CD4-positive, CD25-positive, alpha-beta regulatory T cell (primary cell): ENCODE results near the gene TENM4. TPM values are rescaled to one million over a fixed set of nuclear protein-coding genes. Genes with fewer than 3 reads are reported as not detected.

Source experiments
- ATAC-seq, 2 donors: fragments of 150-1000 bp; cut with Tn5 transposase; one replicate each; pipeline ENCODE4 v1.10.0; 2021; ENCODE audit warnings: low read depth in 2 of 2, moderate number of reproducible peaks in 2 of 2, moderate library complexity in 1 of 2
- DNase-seq, 3 donors: peaks; one replicate each; pipeline versions ENCODE4 v3.0.0 to v3.0.0-alpha.2; 2012 to 2022; ENCODE audit warnings: mixed read lengths in 1 of 3
- H3K27ac ChIP-seq: one replicate; pipeline ENCODE4 v1.7.0; 2013; ENCODE audit warnings: mild to moderate bottlenecking, low read length; ENCODE audit not compliant: insufficient read depth, poor library complexity, severe bottlenecking
- H3K27me3 ChIP-seq: one replicate; pipeline ENCODE4 v1.7.0; 2013; ENCODE audit warnings: low read length; ENCODE audit not compliant: control insufficient read depth, insufficient read depth
- H3K36me3 ChIP-seq: one replicate; pipeline ENCODE4 v1.7.0; 2013; ENCODE audit warnings: mild to moderate bottlenecking, low read length, moderate library complexity; ENCODE audit not compliant: control insufficient read depth, insufficient read depth
- H3K4me1 ChIP-seq: 2 replicates; pipeline ENCODE4 v1.7.0; 2013; ENCODE audit warnings: mild to moderate bottlenecking, low read length; ENCODE audit not compliant: insufficient read depth, control insufficient read depth, poor library complexity, severe bottlenecking
- H3K4me3 ChIP-seq: one replicate; pipeline ENCODE4 v1.7.0; 2013; ENCODE audit warnings: low read depth, mild to moderate bottlenecking, low read length, moderate library complexity
- H3K9me3 ChIP-seq, 2 experiments: 1 replicate in 1 of 2; 2 replicates in 1 of 2; pipeline ENCODE4 v1.7.0; 2013; ENCODE audit warnings: low read length in 2 of 2, mild to moderate bottlenecking in 1 of 2, moderate library complexity in 1 of 2; ENCODE audit not compliant: control insufficient read depth in 2 of 2
- H3K27ac Mint-ChIP-seq, 3 donors: one replicate each; pipeline ENCODE4 v1.8.0; 2020 to 2022; ENCODE audit warnings: mild to moderate bottlenecking in 3 of 3, mixed read lengths in 3 of 3, moderate library complexity in 2 of 3
- H3K27me3 Mint-ChIP-seq: one replicate; pipeline ENCODE4 v1.8.0; 2022; ENCODE audit warnings: mild to moderate bottlenecking, mixed read lengths
- H3K36me3 Mint-ChIP-seq: one replicate; pipeline ENCODE4 v1.8.0; 2020; ENCODE audit warnings: mixed read lengths
- H3K4me1 Mint-ChIP-seq, 4 donors: one replicate each; pipeline ENCODE4 v1.8.0; 2020 to 2022; ENCODE audit warnings: mixed read lengths in 4 of 4, mild to moderate bottlenecking in 1 of 4
- H3K4me3 Mint-ChIP-seq, 4 donors: one replicate each; pipeline ENCODE4 v1.8.0; 2020 to 2022; ENCODE audit warnings: mild to moderate bottlenecking in 4 of 4, mixed read lengths in 4 of 4, moderate library complexity in 3 of 4
- H3K9me3 Mint-ChIP-seq, 7 donors: one replicate each; pipeline ENCODE4 v1.8.0; 2020 to 2022; ENCODE audit warnings: mixed read lengths in 7 of 7, mild to moderate bottlenecking in 3 of 7, moderate library complexity in 2 of 7
- polyA plus RNA-seq, 4 donors: library from polyadenylated mRNA; unstranded; fragments of 300-500 nt; fragmentation: Illumina TruSeq; gene quantifications; one replicate each; pipeline ENCODE4 v1.2.3, GENCODE V29; 2021
- total RNA-seq: library from RNA; stranded (reverse); gene quantifications from one replicate; pipeline ENCODE4 v1.2.3, GENCODE V29; 2022

Gene TENM4
- total and polyA plus RNA-seq, 5 donors from 2014 or later = 0.02 TPM; not detected in 4

DNA sequence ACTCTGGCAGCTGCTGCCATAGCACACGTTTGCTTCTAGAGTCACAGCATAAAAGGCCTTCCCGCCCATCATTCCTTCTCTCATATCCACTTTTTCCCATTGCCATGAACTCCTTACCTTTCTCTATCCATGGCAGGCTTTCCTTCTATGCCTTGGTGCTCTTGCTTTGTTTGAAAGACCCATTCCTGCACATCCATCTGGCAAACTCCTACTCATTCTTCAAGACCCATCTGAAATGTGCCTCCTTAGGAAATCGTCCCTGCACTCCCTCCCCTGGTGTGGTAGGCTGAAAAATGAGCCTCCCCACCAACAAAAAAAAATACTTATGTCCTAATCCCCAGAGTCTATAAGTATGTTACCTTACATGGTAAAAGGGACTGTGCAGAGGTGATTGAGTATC, 100.3 kb downstream of the TENM4 start:
- Histone ChIP-seq H3K36me3 (no peaks in the 10 kb centered on the region), H3K4me3 (no peak overlapping the region), H3K4me1 (no peaks in the 10 kb centered on the region), H3K9me3 (no peaks in the 10 kb centered on the region), H3K27me3 (no peaks in the 10 kb centered on the region), H3K27ac (no peak overlapping the region)
- ATAC-seq = no peak
- peaks cover 4% of the 10 kb centered on the region for H3K27me3 Mint-ChIP-seq
- DNase-seq = no peak
- H3K4me1 Mint-ChIP-seq = peaks cover 0 to 4% (median 0%) of the 10 kb centered on the region in 4 donors
- no peak overlapping the region for H3K27ac Mint-ChIP-seq
- H3K4me3 Mint-ChIP-seq = no peak overlapping the region
- H3K9me3 Mint-ChIP-seq = peaks cover 0 to 4% (median 3%) of the 10 kb centered on the region in 7 donors
- no peaks in the 10 kb centered on the region for H3K36me3 Mint-ChIP-seq

DNA sequence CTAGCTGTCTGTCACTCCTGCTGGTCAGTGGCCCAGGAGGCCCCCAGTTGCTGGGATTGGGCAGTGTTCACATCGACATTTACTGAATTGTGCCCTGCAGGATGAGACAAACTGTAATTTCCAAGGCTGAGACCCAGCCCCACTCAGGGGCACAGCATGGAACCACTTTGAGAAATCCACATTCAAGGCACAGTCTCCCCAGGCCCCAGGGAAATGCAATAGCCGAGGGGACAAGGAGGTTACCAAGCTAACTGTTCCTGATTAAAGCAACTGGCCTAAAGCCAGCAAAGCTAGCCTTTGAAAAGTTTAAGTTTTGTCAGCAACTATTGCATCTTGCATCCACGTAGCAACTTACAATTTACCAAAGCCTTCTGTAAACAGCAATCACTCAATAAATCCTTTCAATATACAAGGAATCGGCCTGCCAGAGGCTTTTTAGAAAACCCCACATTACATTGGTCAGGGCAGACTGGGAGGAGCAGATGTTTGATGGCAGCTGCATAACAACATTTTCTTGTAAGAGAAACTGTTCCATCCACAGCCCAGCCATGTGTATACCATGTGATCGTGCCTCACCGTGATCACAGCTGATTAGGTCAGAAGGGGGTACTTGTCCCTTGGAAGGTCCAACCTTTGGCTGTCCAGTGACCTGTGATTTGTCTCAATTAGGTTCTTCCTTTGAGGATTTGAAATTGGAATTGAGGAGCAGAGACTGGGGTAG, 103.9 kb downstream of the TENM4 start:
- ATAC-seq = no peak

DNA sequence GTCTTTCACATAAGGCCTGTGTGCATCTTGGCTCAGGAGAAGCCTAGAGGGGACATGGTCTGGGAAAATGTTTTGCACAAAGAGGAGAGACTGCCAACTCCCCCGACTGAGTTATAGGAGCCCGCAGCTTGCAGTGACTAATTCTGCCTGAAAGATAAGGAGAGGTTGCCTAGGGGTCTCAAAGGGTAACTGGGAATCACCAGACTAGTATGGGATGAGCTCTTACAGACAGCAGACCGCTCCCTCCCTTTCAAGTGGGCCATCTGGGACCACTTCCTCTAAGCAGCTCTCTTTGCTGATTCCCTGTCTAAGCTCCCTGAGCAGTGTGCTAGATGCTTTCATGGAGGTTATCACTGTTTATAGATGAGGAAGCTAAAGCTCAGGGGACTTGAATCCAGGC, 105.1 kb downstream of the TENM4 start:
- peaks cover 0 to 5% (median 0%) of the 10 kb centered on the region in 7 donors for H3K9me3 Mint-ChIP-seq
- H3K36me3 ChIP-seq = no peaks in the 10 kb centered on the region
- ATAC-seq (no peak), DNase-seq (no peak)
- H3K27ac Mint-ChIP-seq = no peak overlapping the region
- no peaks in the 10 kb centered on the region for H3K9me3 ChIP-seq
- no peaks in the 10 kb centered on the region for H3K4me1 ChIP-seq
- no peak overlapping the region for H3K4me3 ChIP-seq
- H3K27me3 ChIP-seq = no peaks in the 10 kb centered on the region
- H3K27me3 Mint-ChIP-seq = no peaks in the 10 kb centered on the region
- no peaks in the 10 kb centered on the region for H3K4me1 Mint-ChIP-seq
- no peak overlapping the region for H3K4me3 Mint-ChIP-seq
- no peaks in the 10 kb centered on the region for H3K36me3 Mint-ChIP-seq
- H3K27ac ChIP-seq = no peak overlapping the region

More for the DNA sequence above, 103.9 kb downstream of the TENM4 start:
- no peak overlapping the region for H3K27ac ChIP-seq
- H3K9me3 ChIP-seq = no peaks in the 10 kb centered on the region
- H3K36me3 Mint-ChIP-seq = no peaks in the 10 kb centered on the region
- DNase-seq = no peak
- no peaks in the 10 kb centered on the region for H3K27me3 Mint-ChIP-seq
- peaks cover 0 to 5% (median 0%) of the 10 kb centered on the region in 7 donors for H3K9me3 Mint-ChIP-seq
- H3K4me3 Mint-ChIP-seq = no peak overlapping the region
- H3K4me1 Mint-ChIP-seq = peaks cover 0 to 2% (median 0%) of the 10 kb centered on the region in 4 donors
- H3K36me3 ChIP-seq = no peaks in the 10 kb centered on the region
- no peaks in the 10 kb centered on the region for H3K27me3 ChIP-seq
- no peak overlapping the region for H3K4me3 ChIP-seq
- H3K4me1 ChIP-seq = no peaks in the 10 kb centered on the region
- H3K27ac Mint-ChIP-seq = no peak overlapping the region

DNA sequence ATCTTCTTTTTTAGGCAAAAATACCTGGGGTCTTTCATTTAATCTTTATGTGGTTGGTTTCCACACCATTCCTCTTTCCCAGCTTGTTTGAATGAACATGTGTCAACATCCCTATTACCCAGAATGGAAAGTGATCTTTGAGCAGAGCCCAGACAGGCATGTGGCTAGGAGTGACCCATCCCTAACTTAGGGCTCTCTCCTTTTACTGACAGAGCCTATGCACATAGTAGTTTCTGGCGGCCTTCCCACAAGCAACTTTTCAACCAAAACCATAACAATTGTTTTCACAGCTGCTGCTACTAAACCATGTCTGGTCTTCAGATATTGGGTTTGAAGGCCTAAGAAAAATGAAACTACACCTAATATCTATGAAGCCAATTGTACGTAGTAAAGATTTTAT, 107.5 kb downstream of the TENM4 start:
- H3K27ac Mint-ChIP-seq = no peak overlapping the region
- no peaks in the 10 kb centered on the region for H3K27me3 Mint-ChIP-seq
- H3K9me3 Mint-ChIP-seq = peaks cover 0 to 5% (median 0%) of the 10 kb centered on the region in 7 donors
- Histone ChIP-seq H3K27ac (no peak overlapping the region), H3K4me3 (no peak overlapping the region), H3K36me3 (no peaks in the 10 kb centered on the region), H3K27me3 (no peaks in the 10 kb centered on the region), H3K9me3 (no peaks in the 10 kb centered on the region), H3K4me1 (no peaks in the 10 kb centered on the region)
- ATAC-seq (no peak), DNase-seq (no peak)
- no peaks in the 10 kb centered on the region for H3K4me1 Mint-ChIP-seq
- no peak overlapping the region for H3K4me3 Mint-ChIP-seq
- H3K36me3 Mint-ChIP-seq = no peaks in the 10 kb centered on the region

DNA sequence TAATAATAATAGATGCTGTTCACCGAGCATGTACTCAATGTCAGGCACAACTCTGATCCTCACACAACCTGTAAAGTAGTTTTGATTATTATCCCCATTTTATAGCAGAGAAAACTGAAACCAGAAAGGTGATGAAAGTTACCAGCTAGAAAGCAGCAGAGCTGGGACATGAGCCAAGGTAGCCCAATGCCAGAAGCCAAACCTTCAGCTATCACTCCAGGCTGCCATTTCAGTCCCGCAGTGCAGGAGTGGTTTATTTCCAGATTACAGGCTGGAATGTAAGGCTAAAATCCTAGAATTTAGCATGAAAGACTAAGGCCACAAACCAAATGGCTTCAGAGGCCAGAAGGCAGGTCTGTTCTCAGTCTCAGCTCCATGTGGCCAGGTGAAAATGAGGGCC, 108.8 kb downstream of the TENM4 start:
- DNase-seq (no peak), ATAC-seq (no peak)
- no peak overlapping the region for H3K4me3 ChIP-seq
- H3K36me3 Mint-ChIP-seq = no peaks in the 10 kb centered on the region
- no peaks in the 10 kb centered on the region for H3K4me1 ChIP-seq
- no peaks in the 10 kb centered on the region for H3K4me1 Mint-ChIP-seq
- H3K27ac Mint-ChIP-seq = no peak overlapping the region
- H3K9me3 ChIP-seq = no peaks in the 10 kb centered on the region
- no peaks in the 10 kb centered on the region for H3K36me3 ChIP-seq
- H3K27me3 Mint-ChIP-seq = no peaks in the 10 kb centered on the region
- H3K27me3 ChIP-seq = no peaks in the 10 kb centered on the region
- no peak overlapping the region for H3K27ac ChIP-seq
- no peak overlapping the region for H3K4me3 Mint-ChIP-seq
- H3K9me3 Mint-ChIP-seq = peaks cover 0 to 5% (median 0%) of the 10 kb centered on the region in 7 donors

DNA sequence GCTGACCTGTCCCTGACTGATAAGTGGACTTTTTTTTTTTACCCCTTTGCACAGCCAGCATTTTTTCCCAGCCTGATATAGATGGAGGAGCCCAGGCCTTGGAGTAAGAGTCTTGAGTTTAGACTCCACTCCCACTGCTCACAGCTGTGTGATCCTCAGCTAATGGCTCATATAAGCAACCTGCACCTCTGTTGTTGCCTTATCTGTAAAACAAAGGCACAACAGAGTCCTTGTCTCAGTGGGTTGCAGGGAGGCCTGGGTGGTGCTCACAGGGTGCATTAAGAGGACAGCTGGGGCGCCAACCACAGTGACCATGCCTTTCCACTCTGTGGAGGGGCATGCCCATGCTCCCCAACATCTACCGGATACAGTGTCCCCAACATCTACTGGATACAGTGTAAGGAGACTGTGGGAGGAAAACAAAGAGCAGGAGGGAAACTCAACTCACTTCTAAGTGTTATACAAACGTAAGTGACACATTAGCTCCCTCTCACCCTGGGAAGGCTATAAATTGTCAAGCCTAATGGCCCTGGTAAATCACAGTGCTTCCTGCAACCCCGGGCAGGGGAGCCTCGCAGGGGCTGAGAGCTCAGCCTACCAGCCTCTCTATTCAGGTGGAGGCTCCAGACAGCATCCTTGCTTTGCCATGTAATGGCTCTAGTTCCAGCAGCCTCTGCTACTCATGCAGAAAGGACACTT, 109.5 kb downstream of the TENM4 start:
- peaks cover 2% of the 10 kb centered on the region for H3K27me3 Mint-ChIP-seq
- Histone ChIP-seq H3K4me3 (no peak overlapping the region), H3K27me3 (no peaks in the 10 kb centered on the region), H3K27ac (no peak overlapping the region), H3K4me1 (no peaks in the 10 kb centered on the region), H3K9me3 (no peaks in the 10 kb centered on the region), H3K36me3 (no peaks in the 10 kb centered on the region)
- no peak for DNase-seq
- no peak for ATAC-seq
- H3K36me3 Mint-ChIP-seq = no peaks in the 10 kb centered on the region
- no peaks in the 10 kb centered on the region for H3K4me1 Mint-ChIP-seq
- peaks cover 0 to 5% (median 0%) of the 10 kb centered on the region in 7 donors for H3K9me3 Mint-ChIP-seq
- H3K27ac Mint-ChIP-seq = no peak overlapping the region
- no peak overlapping the region for H3K4me3 Mint-ChIP-seq

DNA sequence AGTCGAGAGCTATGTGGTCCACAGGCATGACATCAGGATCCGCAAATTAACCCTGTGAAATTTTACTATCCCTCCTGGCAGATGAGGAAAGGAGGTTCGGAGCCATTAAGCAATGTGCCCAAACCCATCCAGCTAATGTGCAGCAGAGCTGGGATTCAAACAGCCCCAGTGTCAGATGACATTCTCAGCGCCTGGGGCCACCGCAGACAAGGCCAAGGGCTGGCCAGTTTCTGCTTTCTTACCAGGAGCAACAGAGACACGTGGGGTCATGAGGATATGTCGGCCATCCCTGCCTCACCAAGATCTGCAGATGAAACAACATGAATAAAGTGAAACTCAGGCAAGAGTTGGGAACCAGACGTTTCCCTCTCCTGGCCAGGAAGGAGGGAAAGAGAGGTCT, 110.2 kb downstream of the TENM4 start:
- Histone ChIP-seq H3K9me3 (no peaks in the 10 kb centered on the region), H3K4me3 (no peak overlapping the region), H3K4me1 (no peaks in the 10 kb centered on the region), H3K27ac (no peak overlapping the region), H3K27me3 (no peaks in the 10 kb centered on the region), H3K36me3 (no peaks in the 10 kb centered on the region)
- ATAC-seq (no peak), DNase-seq (no peak)
- H3K4me1 Mint-ChIP-seq = no peaks in the 10 kb centered on the region
- H3K27me3 Mint-ChIP-seq = peaks cover 6% of the 10 kb centered on the region
- no peaks in the 10 kb centered on the region for H3K36me3 Mint-ChIP-seq
- no peak overlapping the region for H3K27ac Mint-ChIP-seq
- no peak overlapping the region for H3K4me3 Mint-ChIP-seq
- H3K9me3 Mint-ChIP-seq = peaks cover 0 to 8% (median 0%) of the 10 kb centered on the region in 7 donors

DNA sequence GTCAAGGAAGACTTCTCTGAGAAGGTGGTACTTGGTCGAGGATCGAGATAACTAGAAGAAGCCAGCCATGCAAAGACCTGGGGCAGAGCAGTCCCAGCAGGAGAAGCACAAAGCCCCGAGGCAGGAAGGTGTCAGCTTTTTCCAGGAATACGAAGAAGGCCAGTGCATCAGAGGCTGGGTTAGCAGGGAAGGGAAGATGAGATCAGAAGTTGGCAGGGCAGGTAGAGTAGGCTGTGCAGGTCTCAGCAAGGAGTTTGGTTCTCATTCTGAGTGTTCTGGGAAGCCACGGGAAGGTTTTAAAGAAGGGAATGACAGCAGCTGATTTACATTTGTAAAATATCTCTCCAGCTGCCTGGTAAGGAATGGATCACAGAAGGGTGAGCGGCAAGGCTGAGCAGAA, 111.3 kb downstream of the TENM4 start:
- H3K27me3 ChIP-seq = no peaks in the 10 kb centered on the region
- no peaks in the 10 kb centered on the region for H3K4me1 ChIP-seq
- no peak for ATAC-seq
- DNase-seq = no peak
- H3K9me3 ChIP-seq = no peaks in the 10 kb centered on the region
- no peak overlapping the region for H3K4me3 ChIP-seq
- Mint-ChIP-seq H3K9me3 (peaks cover 0 to 8% (median 0%) of the 10 kb centered on the region in 7 donors), H3K4me3 (no peak overlapping the region), H3K27me3 (peaks cover 6% of the 10 kb centered on the region), H3K36me3 (no peaks in the 10 kb centered on the region), H3K27ac (no peak overlapping the region), H3K4me1 (no peaks in the 10 kb centered on the region)
- no peak overlapping the region for H3K27ac ChIP-seq
- no peaks in the 10 kb centered on the region for H3K36me3 ChIP-seq
